Caco-2 (cell line): ENCODE measurements around the gene HES5. TPM values are rescaled to one million over a fixed set of nuclear protein-coding genes. Genes with fewer than 3 reads are reported as not detected.

Experiments used
- BruUV-seq: library from RNA; stranded (reverse); fragments of 400-500 nt; replicated peaks from 2 replicates; lab custom pipeline; 2021; lab: Mats Ljungman, UMichigan
- CTCF ChIA-PET: fragments of 300-600 bp; sonication (Branson Sonifier 250); formaldehyde crosslinking; loops from one replicate; lab custom pipeline; 2022; ENCODE audit warnings: antibody characterized with exemption; lab: Charles Lee
- POLR2A ChIA-PET: fragments of 300-600 bp; sonication (Branson Sonifier 250); formaldehyde crosslinking; loops from one replicate; lab custom pipeline; 2022; ENCODE audit warnings: antibody characterized with exemption; lab: Charles Lee
- DNase-seq, 2 experiments: peaks; one replicate each; pipeline versions ENCODE4 v3.0.0 to v3.0.0-alpha.2; 2020 to 2022
- H3K27me3 ChIP-seq: replicated peaks from 2 replicates; pipeline ENCODE4 v1.6.0; 2011; ENCODE audit warnings: low read length; ENCODE audit not compliant: control insufficient read depth, insufficient read depth
- H3K36me3 ChIP-seq: 2 replicates; pipeline ENCODE4 v1.5.1; 2011; ENCODE audit warnings: low read length; ENCODE audit not compliant: control insufficient read depth, insufficient read depth
- H3K4me1 ChIP-seq: fragments of 250-450 bp; sonication (Bioruptor Pico); 2 replicates; pipeline ENCODE4 v1.5.1; 2020; ENCODE audit warnings: mild to moderate bottlenecking
- H3K4me3 ChIP-seq: 2 replicates; pipeline ENCODE4 v1.5.1; 2011; ENCODE audit warnings: low read depth, mild to moderate bottlenecking, control low read depth, low read length
- H3K9me3 ChIP-seq: fragments of 250-450 bp; sonication (Bioruptor Pico); 2 replicates; pipeline ENCODE4 v1.5.1; 2020; ENCODE audit warnings: mild to moderate bottlenecking, moderate library complexity
- H3K27ac Mint-ChIP-seq: one replicate; pipeline ENCODE4 v1.8.0; 2022; ENCODE audit warnings: mixed read lengths; ENCODE audit not compliant: unreplicated experiment
- H3K27me3 Mint-ChIP-seq: one replicate; pipeline ENCODE4 v1.8.0; 2022; ENCODE audit warnings: mixed read lengths; ENCODE audit not compliant: insufficient read depth, unreplicated experiment
- H3K36me3 Mint-ChIP-seq: one replicate; pipeline ENCODE4 v1.8.0; 2022; ENCODE audit warnings: mild to moderate bottlenecking, mixed read lengths; ENCODE audit not compliant: insufficient read depth, unreplicated experiment
- H3K4me1 Mint-ChIP-seq: one replicate; pipeline ENCODE4 v1.8.0; 2022; ENCODE audit warnings: low read depth, mixed read lengths; ENCODE audit not compliant: unreplicated experiment
- H3K4me3 Mint-ChIP-seq: one replicate; pipeline ENCODE4 v1.8.0; 2022; ENCODE audit warnings: mild to moderate bottlenecking, moderate library complexity, mixed read lengths; ENCODE audit not compliant: unreplicated experiment
- H3K9me3 Mint-ChIP-seq: one replicate; pipeline ENCODE4 v1.8.0; 2022; ENCODE audit warnings: mixed read lengths; ENCODE audit not compliant: unreplicated experiment
- CTCF ChIP-seq, 2 experiments: fragments of 200-600 bp in 1 of 2; IDR thresholded peaks; 1 replicate in 1 of 2; 2 replicates in 1 of 2; pipeline versions ENCODE4 v1.5.1 to v1.8.0; 2011 to 2022; ENCODE audit warnings: antibody characterized with exemption in 1 of 2, control low read depth in 1 of 2, inconsistent platforms in 1 of 2, low read depth in 1 of 2, low read length in 1 of 2, mild to moderate bottlenecking in 1 of 2, moderate library complexity in 1 of 2; ENCODE audit not compliant: insufficient read depth in 1 of 2, severe bottlenecking in 1 of 2, unreplicated experiment in 1 of 2
- intact Hi-C: fragments of 100-400 bp; cut with micrococcal nuclease; formaldehyde crosslinking; loops from one replicate; pipeline ENCODE4 v1.10.0; 2022; ENCODE audit not compliant: unreplicated experiment
- total RNA-seq: library from RNA; stranded (reverse); gene quantifications from 2 replicates; pipeline ENCODE4 v1.2.3, GENCODE V29; 2022

HES5 gene
- total RNA-seq, 1 experiment from 2014 or later, result not detected

DNA sequence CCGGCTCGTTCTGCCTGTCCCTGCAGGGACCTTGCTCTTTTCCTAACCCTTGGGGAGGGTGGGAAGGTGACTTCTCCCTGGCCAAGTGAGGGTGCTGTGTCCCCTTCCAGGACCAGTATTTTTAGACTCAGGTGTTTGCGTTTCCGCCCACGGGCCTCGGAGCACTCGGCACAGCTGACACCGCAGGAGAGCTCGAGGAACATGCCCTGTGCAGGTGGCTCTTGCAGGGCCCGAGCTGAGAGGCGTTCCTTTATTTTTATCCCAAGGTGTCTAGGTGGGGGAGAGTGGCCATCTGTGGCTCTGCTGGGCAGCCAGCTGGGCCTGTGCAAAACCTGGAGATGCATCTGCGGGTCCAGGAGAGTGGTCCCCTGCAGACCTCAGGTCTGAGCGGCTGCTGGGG, 38.0 kb downstream of the HES5 start:
- no peak for DNase-seq
- Histone ChIP-seq H3K4me1 (peaks cover 12% of the 10 kb centered on the region), H3K27me3 (no peaks in the 10 kb centered on the region), H3K9me3 (no peaks in the 10 kb centered on the region; the same call in 1 of the 2 replicates), H3K4me3 (no peak overlapping the region), H3K36me3 (no peaks in the 10 kb centered on the region)
- TF ChIP-seq CTCF (IDR thresholded peaks at IDR 0.05; ENCODE audit: insufficient read depth in 1 of 2, low read depth in 1 of 2, low read length in 1 of 2, severe bottlenecking in 1 of 2, unreplicated experiment in 1 of 2), result no peak
- H3K4me1 Mint-ChIP-seq, result peaks cover 7% of the 10 kb centered on the region
- H3K27me3 Mint-ChIP-seq, result no peaks in the 10 kb centered on the region
- H3K27ac Mint-ChIP-seq, result no peak overlapping the region
- no peaks in the 10 kb centered on the region for H3K36me3 Mint-ChIP-seq
- intact Hi-C loops, result no loop called here
- no peaks in the 10 kb centered on the region for H3K9me3 Mint-ChIP-seq
- BruUV-seq, result no TSS peak
- CTCF ChIA-PET, result no interaction called here
- POLR2A ChIA-PET, result no interaction called here
- H3K4me3 Mint-ChIP-seq, result no peak overlapping the region

DNA sequence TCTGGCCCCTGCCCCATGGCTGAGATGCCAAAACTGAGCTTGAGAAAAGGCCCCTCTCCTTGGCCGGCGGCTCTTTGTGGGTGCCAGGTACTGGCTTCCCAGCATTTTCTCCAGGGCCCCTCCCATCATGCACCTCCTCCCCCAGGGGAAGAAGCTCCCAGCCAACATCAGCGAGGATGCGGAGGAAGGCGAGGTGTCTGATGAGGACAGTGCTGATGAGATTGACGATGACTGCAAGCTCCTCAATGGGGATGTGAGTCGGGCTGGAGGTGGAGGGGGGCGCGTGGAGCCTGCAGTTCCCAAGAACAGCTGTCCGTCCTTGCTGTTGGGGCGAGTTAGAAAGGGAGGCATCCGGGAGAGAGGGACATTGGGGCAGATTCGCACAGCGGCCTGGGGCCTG, 40.4 kb downstream of the HES5 start:
- Histone ChIP-seq H3K9me3 (no peaks in the 10 kb centered on the region; the same call in 1 of the 2 replicates), H3K4me3 (no peak overlapping the region), H3K27me3 (no peaks in the 10 kb centered on the region), H3K36me3 (no peaks in the 10 kb centered on the region), H3K4me1 (peaks cover 9% of the 10 kb centered on the region)
- Mint-ChIP-seq H3K4me1 (peaks cover 7% of the 10 kb centered on the region), H3K27me3 (no peaks in the 10 kb centered on the region), H3K27ac (no peak overlapping the region), H3K36me3 (no peaks in the 10 kb centered on the region), H3K9me3 (no peaks in the 10 kb centered on the region), H3K4me3 (no peak overlapping the region)
- no TSS peak for BruUV-seq
- POLR2A ChIA-PET, result no interaction called here
- intact Hi-C loops, result no loop called here
- no peak for TF ChIP-seq CTCF (IDR thresholded peaks at IDR 0.05; ENCODE audit: insufficient read depth in 1 of 2, low read depth in 1 of 2, low read length in 1 of 2, severe bottlenecking in 1 of 2, unreplicated experiment in 1 of 2)
- no peak for DNase-seq
- CTCF ChIA-PET, result no interaction called here

DNA sequence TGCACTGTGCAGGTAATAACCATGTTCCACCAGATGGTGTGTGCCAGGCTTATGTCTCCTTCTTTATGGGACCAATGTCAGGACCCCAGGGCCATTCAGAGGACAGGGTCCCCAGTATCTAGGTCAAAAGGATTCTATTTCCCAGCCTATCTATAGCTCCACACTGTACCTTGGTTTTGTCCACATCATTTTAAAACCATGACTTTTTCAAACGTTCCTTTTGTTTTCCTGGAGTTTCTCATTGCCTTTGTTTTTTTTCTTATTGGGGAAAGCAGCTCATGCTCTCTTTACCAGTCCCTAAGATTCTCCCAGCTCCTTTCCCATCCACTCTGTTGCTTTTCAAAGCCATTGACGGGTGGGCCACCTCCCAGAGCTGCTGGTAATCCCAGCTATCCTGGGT, 41.4 kb downstream of the HES5 start:
- BruUV-seq, result no TSS peak
- intact Hi-C loops, result no loop called here
- no peak for TF ChIP-seq CTCF (IDR thresholded peaks at IDR 0.05; ENCODE audit: insufficient read depth in 1 of 2, low read depth in 1 of 2, low read length in 1 of 2, severe bottlenecking in 1 of 2, unreplicated experiment in 1 of 2)
- H3K4me3 Mint-ChIP-seq, result no peak overlapping the region
- no peak for DNase-seq
- no peaks in the 10 kb centered on the region for H3K27me3 Mint-ChIP-seq
- H3K27ac Mint-ChIP-seq, result no peak overlapping the region
- no peak overlapping the region for H3K4me3 ChIP-seq
- ChIA-PET POLR2A (no interaction called here), CTCF (no interaction called here)
- H3K36me3 ChIP-seq, result no peaks in the 10 kb centered on the region
- H3K4me1 Mint-ChIP-seq, result peaks cover under 1% of the 10 kb centered on the region
- no peaks in the 10 kb centered on the region for H3K27me3 ChIP-seq
- no peaks in the 10 kb centered on the region for H3K4me1 ChIP-seq
- no peaks in the 10 kb centered on the region for H3K36me3 Mint-ChIP-seq
- no peaks in the 10 kb centered on the region for H3K9me3 Mint-ChIP-seq
- no peaks in the 10 kb centered on the region; the same call in 1 of the 2 replicates for H3K9me3 ChIP-seq
